Activated CD8-positive, alpha-beta memory T cell treated with anti-CD3 and anti-CD28 coated beads for 48 hours (primary cell): ENCODE data around the gene MICAL3.

Experiments
- DNase-seq, 3 experiments: peaks; one replicate each; pipeline ENCODE4 v3.0.0-alpha.2; 2020; ENCODE audit warnings: low read depth in 2 of 3, low spot score in 2 of 3

The MICAL3 gene

DNA sequence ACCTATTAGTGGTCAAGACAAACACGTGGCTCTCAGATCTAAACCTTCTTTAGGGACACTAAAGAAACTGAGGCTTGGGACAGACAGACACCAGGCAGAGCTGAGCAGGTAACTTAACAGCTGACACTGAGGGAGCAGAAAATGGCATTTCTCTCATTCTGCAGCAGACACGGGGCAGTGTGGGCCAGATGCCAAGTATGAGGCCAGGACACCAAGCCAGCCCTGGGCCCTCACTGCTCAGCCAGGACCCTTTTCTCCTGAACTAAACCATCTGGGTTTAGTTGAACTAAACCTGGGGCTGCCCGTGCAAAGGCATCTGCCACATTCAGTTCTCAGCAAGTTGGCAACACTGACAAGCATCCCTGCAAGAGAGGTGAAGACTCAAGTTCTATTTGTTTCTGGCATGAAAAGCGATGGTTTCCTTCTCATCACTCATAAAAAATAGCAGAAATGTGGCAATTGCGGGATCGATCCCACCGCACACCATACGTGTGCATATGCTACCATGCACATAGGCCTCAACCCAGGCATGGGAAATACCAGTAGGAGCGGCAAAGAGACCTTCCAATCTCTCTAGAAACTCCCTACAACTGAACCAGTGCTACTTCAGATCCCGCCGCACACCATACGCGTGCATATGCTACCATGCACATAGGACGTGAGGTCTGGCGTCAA, 150.0 kb downstream of the MICAL3 start:
- DNase-seq = no peak

DNA sequence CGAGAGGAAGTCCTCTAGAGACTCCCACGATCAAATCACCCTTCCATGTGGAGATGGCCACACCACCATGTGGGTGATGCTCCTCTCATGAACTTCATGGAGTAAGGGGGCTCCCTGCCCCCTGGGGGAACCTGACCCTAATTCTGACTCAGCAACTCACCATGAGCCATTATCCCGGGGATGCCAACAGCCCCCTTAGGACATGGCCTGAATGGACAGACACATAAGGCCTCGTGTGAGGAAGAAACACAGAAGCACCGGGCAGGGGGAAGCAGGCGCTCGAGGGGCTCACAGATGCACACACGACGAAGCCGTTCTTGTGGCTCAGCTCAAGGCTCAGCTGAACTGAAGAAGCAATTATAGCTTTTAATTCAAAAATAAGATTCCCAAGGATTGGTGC, 150.6 kb downstream of the MICAL3 start:
- DNase-seq = no peak

DNA sequence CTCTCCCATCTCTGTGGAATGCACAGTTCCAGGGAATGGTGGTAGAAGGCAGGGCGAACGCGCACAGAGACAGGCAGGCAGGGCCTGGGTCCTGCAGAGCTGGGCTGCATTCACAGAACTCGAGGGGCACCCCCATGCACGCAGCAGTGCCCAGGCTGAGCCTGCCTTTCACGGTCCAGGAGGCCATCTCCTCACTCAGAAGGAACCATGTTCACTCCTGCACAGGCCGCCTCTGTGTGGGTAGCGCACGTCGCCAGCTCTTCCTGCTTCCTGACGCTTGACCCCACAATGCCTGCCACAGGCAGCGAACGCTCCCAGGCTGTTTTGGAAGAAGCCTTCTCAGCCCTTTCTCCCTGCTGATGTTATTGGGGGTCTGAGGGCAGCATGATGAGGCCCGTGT, 151.2 kb downstream of the MICAL3 start:
- DNase-seq = no peak

DNA sequence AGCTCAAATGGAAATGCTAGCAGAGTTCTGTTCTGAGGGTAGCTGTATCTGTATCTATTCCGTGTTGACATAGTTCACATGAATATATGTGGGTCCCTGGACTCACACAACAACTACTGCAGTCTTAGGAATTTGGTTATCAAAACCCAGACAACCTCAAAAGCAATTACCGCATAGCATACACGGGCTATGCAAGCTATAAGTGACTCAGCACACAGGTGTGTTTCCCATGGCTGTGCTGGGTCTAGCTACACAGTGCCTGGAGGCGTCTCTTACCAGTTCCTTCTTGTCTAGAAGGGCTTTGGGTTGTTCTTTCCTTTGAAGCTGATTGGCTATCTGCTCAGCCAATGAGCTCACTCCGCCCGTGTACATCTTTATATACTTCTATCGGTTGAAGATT, 151.9 kb downstream of the MICAL3 start:
- DNase-seq = no peak

DNA sequence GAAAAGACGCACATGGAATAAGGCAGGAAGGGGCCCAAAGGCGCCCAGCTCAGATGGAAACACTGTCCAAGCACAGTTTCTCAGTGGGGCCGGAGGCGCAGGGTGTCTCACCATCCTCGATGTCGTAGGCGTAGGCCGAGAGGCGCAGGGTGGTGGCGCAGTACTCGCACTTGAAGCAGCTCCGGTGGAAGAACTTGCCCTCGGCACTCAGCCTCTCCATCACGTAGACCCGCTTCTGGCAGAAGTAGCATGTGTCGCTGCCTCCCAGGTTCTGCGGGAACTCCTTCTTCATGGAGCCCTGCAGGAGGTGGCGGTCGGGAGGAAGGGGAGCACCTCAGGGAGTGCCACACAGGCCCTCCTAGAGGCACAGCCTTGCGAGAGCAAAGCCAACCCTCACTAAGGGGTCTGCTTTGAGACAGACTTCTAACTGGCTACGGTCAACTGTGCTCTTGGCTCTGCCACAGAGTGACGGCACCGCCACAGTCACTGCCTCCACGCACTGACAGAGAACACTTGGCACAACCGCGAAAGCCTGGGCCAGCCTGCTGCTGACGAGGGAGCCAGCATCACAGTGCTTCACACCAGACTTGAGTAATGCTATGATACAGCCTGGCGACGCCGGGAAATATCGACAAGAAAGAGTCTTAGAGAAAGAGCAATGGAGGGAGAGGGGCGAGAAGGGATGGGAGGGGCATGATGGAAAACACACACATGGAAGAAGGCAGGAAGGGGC, 152.5 kb downstream of the MICAL3 start:
- no peak for DNase-seq

DNA sequence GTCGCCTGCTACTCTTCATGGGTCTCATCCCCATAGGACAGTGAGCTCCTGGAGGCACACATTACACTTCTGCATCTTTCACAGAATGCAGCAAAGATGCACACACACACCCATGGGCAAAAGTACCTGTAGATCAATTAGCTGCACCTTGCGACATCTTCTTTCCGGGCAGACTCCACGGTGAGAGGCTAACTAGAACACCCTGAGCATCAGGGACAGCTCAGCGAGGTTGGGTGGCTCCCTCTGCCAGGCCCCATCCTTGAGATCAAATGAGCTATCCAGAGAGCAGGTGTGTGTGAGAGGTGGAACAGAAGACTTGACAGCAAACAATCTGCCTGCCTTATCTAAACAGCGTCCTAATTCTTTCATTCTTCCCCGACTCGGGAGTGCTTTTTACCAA, 154.0 kb downstream of the MICAL3 start:
- DNase-seq = no peak

DNA sequence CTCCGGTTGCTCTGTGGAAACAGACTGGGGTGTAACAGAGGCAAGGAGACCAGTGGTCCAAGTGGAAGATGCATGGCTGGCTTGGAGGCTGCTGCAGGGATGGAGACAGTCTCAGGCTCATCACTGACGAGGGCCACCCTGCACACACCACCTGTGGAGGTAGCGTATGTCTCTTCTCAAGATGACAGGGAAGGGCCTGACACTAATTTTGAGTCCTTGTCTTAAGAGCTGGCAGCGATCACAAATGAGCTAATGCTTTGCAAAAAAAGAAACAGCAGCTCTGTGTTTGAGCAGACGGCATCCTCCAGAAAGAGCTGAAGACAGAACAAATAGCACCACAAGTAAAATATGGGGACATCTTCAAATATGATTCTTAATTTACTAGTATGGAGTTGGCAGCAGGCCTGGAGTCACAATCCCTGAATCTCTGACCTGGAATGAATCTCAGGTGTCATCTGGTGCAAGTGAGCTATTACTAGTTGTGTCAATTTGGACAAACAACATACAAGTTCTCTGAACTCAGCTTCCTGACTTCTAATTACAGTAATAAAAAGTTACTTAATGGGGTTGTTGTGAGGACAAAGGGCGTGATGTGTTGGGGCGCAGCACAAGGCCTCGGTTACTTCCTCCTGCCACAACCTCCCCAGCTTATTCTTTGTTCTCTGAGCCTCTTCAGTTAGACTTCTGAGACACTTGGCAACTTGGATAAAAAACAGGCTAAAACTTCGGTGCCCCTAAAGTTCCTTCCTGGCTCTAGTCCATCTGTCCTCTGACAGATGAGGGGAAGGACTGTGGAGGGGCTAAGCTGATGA, 154.9 kb downstream of the MICAL3 start:
- DNase-seq = no peak

DNA sequence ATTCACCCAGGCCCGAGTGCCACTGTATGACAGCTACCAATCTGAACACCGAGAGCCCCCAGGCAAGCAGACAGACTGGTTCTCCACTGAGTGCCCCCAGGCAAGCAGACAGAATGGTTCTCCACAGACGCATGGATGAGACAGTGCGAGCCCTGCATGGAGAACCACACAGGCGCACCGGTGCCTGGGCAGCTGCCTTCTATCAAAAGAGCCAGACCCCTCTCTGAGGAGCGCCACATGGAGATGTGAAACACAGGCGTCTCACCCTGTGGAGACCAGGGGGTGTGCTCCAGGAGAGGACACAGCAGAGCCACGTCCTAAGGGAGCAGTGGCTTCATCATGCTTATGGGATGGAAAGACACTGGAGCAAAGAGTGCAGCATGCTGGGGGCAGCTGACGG, 155.6 kb downstream of the MICAL3 start:
- no peak for DNase-seq

DNA sequence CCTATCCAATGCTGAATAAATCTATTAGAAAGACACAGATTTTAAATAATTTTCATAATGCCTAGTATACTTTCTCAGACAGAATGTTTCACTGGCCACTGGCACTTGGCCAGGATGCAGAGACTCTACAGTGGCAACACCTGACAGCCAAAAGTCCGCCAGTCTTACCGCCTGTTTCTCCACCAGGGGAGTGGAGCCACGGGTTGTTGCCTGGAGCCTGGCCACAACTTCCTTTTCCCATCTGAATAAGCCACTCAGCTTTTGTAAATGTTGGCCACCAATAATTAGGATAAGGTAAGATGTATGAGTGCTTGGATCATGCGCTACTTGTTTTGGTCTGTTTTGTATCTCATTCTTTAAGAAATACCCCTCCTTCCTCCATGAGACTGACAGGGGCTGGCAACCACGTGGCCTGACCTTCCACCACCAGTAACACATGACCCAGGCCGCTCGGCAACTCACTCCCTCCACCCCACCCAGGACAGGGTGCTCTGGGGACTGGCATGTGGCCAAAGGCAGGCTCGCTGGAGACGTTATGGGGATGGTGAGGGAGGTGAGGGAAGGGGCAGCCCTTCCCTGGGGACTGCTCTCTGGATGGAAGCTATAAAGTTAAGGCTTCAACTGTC, 157.1 kb downstream of the MICAL3 start:
- DNase-seq = no peak

DNA sequence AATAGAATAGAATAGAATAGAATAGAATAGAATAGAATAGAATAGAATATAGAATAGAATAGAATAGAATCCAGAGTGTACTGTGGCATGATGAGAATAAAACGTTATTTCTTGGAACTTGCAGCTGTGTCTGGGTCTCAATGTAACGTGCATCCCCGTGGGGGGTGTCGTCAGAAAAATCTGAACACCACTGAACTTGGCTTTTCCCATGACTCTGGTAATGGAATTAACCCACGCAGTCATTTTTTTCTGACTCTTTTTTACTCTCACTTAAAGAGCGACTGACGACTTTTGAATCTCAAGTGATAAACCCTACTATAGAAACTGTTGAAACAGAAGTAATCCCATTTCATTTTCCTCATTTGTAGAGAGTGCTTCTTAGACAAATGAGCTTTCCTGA, 157.7 kb downstream of the MICAL3 start:
- no peak for DNase-seq

DNA sequence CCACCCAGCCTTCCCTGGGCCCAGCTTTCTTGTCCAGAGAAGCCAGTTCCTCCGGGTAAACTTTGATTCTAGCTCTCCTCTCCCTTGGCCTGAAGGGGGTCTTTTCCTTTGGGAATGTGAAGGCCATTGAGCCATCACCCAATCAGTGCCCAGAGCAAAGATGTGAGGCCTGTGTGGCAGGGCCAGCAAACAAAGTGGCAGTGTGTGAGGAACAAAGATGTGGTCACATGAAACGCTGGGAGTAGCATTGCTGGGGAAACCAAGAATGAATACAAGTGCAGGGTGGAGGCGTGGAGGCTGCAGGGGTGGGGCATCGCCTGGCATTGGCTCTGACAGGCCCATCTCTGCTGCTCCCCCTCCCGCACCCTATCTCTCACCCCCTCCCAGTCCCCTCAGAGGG, 158.2 kb downstream of the MICAL3 start:
- no peak for DNase-seq

DNA sequence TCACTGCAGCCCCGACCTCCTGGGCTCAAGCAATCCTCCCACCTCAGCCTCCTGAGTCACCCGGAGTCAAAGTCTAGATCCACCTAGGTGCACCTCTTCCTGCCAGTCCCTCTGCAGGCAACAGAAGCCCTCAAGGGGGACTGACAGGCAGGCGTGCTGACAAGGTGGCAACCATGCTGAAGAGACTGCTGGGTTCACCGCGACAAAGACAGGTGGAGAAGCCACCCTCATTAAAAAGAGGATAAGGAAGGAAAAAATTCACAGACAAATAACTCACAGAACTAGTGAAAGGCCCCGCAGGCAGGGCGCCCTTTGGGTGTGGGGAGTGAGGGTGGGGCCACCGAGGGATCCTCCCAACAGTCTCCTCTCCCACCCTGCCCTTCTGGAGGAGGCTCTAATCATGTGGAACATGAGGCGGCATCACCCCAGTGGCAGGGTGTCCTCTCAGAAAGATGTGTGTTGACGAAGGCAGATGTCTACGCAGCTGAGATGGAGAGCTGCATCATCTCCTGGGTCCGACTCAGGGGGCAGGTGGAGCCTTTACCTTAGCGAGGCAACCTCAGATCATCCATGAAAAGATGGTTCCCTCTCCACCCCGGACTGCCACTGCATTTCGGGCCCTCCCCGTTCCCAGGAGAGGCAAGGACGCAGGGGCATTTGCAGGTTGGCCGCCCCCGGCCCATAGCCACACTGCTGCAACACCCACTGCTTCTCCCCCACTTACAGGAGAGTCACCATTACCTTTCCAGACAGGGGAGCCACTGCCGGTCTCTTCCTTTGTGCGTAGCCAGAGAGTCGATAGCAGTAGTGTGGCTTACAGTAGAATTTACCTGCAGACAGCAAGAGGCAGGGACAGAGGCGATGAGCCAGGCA, 158.9 kb downstream of the MICAL3 start:
- DNase-seq = no peak

DNA sequence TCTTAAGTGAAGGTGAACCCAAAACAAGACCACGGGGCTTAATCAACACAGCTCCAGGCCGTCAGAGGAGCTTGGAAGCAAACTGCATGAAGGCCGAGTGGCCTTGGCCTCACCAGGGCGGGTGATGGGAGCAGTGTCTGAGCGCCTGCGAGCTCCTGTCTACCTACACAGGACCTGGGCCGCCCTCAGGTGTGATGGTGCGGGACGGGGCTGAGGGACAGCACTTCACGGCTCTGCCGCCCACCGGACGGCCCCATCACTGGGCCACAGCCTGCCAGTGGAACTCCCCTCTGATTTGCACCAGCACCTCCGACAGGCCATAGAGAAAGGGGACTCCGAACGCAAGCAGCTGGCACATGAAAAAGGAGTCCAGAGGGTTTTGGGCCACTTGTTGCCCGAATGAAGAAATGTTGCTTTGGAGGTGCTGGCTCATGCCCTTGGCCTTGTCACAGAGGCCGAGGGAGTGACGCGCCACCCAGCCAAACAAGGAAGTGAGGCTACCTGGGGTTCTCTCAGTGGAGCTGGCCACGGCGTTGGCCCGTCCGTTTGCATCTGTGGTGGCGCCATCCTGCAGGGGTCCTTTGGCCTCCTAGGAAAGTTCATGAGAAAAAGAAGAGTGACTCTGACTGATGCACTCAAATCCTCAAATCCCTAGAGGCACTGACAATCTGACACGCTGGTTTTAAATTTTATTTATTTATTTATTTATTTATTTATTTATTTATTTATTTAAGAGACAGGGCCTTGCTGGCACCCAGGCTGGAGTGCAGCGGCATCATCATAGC, 159.8 kb downstream of the MICAL3 start:
- DNase-seq = no peak

DNA sequence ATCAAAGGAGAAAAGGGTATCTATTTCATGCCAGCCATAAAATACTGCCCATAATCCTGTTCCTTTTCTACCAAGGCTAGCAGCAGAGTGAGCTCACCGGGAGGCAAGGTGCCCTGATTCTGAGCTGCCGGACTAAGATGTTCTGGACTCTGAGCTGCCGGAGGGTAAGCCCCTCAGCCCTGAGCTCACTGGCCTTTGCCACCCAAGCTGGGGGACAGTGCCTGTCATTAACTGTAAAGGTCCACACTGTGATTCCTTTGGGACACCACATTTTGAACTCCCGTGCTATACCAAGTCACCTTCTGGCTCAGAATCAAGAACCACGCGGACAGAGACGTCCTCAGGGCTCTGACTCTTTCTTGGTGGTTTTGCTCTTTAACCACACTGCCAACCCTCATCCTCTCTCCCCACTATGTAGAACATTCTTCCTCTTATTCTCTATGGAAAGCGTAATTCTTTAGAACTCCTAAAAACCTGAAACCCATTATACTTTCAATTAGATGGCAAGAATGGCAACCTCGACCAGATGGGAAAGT, 161.6 kb downstream of the MICAL3 start:
- DNase-seq = no peak

DNA sequence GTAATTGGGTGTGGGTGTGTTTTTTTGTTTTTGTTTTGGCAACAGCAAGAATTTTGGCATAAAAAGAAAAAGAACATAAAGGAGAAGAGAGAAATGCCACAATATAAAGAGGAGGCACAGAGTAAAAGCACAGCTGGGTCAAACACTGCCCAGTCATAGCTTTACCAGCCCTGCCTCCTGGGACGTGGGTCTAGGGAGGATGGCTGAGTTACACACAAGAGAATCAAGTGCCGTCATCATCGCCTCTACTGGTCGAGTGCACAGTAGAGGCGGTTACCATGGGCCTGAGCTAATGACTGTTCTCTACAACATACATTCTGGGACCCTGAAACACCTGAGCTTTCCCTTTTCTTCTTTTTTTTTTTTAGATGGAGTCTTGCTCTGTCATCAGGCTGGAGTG, 162.5 kb downstream of the MICAL3 start:
- DNase-seq = no peak

DNA sequence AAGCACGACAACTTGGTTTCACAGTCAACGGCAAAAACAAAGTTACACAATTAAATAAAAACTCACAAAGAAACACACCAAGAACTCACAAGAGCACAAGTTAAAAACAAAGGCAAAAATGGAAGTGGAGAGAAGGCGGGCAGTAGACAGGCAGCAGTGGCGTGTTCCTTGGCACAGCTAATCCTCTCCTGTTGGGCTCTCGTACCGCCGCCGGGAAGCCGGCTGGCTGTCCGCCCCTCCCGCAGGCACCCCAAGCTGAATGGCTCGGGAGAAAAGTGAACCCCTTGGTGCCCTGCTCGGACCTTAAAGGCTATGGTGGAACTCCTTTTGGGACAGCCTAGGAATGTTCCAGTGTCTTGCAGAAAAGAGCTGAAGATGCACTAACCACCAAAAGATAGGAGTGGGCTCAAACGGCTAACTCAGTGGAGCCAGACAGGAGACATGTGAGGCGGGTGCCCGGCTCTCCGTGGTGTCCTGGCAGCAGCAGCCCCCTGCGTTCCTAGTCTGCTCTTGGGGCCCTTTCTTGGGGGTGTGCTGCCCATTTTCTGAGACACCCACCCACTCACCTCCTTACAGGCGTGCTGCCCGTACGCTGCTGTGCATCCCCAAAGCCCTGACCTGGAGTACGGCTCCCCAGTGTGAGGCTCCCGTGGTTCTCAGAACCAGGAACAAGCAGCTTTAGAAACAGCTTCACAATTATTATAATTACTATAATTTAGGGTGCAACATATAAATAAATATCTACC, 164.0 kb downstream of the MICAL3 start:
- DNase-seq = no peak

DNA sequence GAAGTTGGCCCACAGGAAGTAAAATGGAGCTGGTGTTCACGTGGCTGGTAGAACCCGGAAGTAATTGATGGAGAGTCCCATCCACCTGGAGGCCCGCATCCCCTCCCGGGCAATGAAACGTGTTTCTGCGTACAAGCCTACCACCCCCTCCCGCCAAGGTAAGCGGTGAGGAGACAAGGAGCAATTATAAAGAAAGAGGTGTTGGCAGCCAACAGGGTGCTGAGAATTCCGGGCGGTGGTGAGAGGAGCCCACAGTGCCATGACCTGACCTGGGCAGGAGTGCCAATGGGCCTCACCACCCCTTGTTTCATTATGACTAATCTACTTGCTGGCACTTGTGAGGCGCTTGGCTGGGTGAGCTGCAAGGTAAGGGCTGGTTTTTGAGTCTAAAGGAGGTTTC, 166.3 kb downstream of the MICAL3 start:
- DNase-seq = no peak

DNA sequence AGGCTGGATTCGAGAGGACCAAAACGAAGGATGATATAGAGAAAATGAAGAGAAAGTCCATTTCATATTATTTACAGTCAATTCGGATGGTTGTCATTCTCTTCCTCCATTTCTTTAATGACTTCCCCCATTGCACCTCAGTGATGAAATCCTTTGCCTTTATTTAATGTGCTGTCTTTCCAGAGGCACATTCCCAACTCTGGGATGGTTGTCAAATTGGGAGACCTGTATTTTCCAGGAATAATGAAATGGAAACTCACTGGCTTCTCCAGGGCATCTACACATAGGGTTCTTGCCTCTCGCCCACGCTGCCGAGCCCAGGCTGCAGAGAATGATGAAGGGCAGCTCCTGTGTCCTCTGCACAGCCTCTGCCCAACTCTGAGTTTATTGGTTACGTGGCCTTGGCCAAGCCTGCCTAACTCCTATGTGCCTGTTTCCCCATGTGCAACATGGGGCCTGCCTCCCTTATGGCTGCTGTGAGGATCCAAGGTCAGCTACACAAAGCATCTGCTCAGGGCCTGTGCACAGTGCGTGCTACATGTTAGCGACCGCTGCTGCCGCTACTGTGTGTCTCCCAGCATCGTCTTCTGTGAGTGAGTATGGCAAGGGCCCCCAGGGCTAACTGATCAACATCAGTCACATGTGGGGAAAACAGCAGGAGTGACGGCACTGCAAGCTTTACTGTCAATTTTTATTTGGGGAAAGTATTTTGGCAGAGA, 168.6 kb downstream of the MICAL3 start:
- DNase-seq = no peak
